Islet precursor cell (in vitro differentiated cells): ENCODE results near the gene OS9.

Experiments
- DNase-seq: peaks from one replicate; pipeline ENCODE4 v3.0.0-alpha.2; 2018

Gene OS9

DNA sequence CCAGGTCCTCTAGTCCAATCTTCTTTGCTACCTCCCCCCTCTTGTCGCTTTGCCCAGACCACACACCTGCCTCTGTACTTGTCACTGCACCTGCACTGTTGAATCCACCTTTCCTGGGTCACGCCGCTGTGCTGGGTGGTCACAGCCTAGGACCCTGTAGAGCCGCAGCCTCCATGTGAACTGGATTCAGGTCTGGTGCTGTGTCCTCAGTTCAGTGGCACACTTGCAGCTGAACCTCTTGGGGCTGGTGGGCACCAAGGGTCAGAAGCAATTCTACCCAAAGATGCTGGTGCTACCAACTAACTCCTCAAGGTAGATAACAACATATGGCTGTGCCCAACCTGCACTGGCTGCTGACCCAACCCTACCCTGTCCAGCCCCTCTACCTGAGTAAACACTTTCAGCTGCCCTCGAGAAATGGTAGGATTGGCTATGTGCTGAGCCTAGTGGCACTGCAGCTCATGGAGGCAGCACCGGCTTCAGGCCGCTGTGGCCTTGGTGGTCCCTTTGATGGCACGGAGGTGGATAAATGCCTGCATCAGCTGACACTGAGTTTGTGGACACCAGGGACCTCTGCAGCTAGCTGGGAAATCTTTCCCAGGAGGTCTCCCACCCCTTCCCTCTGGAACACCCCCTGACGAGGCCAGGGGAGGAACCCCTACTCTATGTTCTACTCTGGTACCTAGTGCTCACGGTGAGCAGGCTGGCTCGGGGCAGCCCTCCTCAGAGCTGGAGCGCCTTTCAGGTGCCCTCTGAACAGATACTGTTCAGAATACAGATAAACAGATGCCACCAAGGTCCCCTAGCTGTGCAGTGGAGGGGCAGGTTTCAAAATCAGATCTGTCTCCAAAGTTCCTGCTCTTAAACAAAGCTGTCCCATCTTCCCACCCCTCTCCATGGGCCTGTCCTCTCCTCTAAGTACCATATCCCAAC is 30.3 kb downstream of the OS9 start:
- peak; percentile 52 for DNase-seq

DNA sequence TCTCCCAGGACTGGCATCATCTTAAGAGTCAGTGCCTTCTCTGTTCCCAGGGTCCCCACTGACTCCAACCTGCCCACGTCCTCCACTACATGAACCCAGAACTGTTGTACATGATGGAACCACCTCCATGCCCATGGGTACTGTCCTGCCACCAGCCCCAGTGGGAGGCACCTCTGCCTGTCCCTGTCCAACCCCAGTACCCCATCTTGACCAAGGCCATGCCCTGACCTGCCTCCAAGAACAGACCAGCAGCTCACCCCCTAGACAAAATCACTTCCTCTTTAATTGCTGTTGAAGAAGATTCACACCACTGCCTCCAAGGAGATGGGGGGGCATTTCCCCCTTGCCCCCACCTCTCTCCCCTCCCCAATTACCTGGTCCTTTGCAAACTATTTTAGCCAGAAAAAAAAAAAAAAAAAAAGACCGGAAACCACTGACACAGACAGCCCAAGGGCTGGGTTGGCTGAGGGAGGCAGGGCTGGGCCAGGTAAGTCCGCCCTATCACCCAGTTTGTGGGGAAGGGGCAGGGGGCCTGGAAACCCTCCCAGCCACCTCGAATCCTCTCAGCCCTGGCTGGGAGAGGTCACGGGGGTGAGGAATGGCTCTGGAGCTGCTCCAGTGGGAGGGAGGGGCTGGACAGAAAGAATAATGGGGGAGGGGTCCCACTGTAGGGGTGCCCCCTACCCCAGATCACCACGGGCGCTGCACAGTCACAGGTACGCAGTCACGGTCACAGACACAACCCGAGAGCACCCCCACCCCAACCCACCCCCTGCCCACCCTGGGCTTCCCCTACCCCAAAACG is 31.2 kb downstream of the OS9 start:
- no peak for DNase-seq

DNA sequence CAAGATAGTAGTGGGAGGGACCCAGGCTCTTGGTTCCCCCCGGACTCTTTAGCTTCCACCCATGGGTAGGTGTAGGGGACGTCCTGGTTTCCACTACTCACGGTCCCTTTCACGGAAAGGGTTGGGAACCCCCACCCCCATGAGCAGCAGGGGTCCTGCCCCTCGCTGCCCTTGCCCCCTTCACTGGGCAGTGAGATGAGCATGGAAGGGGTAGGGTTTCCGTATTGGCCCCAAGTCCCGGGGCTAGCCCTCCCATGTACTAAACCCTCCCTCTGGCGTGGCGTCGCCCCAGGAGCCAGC is 31.9 kb downstream of the OS9 start:
- no peak for DNase-seq

DNA sequence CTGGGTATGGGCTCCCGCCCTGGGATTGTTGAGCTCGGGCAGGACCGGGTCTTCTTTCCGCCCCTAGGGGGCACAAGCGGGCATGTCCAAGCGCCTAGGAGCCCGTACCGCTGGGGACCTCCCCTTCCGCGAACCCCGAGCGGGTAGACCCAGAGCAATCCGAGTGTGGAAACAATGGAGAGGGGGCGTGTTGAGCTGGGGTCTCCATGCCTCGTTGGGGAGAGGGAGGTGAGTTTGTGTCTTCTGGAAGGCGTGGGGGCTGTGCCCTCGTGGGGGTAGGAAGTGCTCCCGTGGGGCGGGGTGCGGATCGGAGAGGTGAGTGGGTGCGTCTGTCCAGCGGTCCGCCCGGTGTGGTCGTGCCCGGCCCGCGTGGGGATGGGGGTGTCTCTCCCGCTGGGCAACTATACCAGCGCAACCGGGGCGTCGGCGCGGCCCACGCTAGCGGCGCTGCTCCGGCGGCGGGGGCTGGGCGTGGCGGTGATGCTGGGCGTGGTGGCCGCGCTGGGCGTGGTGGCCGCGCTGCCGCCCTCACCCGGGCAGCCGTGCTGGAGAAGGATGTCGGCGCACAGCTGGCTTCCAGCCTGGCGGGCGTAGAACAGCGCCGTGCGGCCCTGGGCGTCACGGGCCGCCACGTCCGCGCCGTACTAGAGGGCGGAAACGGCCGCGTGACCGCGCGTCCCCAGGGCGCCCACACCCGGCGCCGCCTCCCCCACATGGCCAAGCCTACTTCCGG is 32.4 kb downstream of the OS9 start:
- DNase-seq = peak; percentile 87

DNA sequence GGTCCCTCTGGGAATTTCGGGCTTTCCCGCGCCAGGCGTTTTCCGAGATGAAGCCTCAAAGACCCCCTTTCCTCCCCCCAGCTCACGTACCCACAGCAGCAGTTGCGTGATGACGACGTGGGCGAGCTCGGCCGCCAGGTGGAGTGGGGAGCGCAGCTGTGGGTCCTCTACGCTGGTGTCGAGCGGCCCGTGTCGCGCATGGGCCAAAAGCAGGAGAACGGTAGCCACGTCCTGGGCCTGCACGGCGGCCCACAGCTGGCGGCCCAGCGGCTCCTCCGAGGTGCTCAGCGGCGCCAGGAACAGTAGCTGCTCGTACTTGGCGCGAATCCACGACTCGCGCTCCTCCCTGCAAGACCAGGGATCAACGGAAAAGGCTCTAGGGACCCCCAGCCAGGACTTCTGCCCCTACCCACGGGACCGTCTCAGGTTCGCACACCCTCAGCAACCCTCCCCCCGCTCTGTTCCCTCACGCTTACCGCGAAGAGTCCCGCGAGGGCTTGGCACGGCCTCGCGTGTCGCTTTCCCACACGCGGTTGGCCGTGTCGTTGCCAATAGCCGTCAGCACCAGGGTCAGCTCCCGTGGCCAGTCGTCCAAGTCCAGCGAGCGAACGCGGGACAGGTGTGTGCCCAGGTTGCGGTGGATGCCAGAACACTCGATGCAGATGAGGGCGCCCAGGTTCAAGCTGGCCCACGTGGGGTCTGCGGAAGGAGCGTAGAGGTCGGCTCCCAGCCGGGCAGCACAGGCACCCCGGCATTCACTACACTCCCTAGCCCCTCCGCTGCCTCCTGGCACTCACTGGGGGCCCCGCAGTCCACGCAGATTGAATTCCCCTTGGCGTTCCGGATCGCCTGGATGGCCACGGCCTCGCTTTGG is 33.2 kb downstream of the OS9 start:
- peak; percentile 84 for DNase-seq

DNA sequence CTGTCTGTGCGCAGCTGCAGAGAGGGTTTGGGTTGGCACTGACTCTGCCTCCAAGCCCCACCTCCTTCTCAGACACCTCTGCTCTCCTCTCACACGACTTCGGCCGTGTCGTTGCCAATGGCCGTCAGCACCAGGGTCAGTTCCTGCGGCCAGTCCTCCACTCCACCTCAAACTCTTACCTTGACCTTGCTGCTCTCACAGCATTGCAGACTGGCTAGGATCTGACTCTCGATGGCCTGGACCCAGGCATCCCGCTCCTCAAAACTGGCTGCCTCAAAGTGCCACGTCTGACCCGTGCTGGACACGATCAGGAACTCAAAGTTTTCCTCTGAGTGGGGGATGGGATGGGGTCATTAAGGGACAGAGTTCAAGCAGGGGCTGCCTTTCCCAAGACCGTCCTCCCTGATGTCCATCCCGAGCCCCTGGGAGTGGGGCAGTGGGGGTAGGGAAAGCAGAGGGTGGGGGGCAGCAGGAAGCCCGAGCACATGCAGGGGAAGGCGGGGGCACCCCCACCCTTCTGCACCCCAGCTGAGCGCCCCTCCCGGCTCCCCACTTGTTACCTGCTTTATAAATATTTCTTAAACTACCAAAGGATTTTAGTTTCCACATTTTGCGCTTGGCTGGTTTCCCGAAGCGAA is 33.9 kb downstream of the OS9 start:
- peak; percentile 88 for DNase-seq

DNA sequence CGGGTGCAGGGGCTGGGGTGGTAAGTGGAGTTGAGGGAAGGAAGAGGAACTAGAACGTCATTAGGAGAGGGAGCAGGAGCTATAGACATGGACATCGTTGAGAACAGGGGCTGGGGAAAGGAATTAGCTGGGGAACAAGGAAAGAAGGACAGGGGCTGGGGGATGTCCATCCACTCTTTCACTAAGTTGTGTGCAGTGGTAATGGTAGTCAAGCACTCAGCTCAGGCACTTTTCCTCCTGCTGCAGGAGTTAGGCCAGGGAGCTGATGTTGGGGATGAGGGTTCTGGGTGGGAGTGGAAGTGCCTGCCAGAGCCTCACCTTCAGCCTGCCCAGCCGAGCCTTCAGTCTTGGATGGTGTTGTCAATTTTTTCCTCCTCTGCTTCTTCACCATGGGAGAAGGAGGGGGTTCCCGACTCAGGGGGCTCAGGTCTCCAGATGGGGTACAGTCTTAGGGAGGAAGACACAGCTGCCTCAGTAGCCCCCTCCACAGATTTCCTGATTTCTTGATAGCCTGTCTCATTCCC is 35.5 kb downstream of the OS9 start:
- DNase-seq = peak; percentile 48

DNA sequence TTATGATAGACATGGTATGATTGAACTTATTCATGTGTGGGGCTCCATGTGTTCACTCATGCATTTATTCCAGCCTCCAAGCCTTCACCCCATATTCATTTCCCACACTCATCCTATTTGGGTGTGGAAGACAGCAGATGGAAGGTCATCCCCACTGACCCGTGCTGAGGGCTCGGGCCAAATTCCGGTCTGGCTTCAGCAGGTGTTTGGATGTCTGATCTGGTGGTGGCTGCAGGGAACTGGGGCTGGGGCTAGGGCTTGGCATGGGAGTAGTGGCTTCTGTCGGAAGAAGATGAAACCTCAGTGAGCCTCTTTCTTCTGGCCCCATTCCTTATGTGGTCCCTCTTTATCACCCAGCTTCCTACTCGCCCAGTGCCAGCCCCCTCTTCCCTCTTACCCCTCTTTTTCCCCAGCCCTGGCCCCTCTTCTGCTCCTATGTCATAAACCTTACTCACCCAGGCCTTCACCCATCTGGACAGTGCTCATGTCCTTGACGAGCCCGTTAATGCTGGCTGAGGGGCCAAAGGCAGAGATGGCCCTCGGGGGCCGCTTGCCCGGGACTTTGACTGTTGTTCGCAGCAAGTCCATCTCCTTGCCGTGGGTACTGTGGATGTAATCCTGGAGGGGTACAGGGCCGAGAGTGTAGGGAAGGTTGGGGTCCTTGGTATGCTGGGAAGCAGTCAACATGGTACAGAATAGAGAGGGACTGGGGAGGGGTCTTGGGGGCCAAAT is 36.6 kb downstream of the OS9 start:
- DNase-seq = peak; percentile 50

DNA sequence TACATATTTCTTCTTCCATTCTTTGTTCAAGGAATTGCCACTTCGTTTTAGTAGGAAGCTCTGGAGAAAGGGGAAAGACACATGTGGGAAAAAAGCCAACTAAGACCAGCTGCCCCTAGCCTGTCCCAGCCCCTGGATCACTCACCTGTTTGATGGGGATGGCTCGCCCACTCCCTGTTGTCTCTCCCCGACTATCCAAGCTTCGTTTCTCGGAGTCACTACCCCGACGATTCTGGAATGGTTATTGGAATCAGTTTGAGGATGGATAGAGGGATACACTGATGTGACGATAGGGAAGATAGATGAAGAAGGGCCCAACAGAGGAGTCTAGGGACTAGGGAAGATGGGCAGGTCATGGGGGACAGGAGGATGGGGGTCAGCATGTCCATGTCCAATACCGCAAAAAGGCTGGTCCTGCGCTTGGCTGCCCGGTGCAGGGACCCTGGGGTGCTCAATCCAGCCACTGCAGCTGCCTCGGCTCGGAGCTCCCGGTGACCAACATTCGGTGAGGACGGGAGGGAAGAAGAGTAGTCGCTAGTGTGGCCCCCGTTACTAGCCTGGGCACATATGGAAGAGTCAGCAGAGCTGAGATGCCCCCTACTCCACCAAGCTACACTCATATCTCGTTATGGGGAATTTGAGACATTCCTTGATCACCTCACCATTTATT is 37.6 kb downstream of the OS9 start:
- DNase-seq = peak; percentile 50

DNA sequence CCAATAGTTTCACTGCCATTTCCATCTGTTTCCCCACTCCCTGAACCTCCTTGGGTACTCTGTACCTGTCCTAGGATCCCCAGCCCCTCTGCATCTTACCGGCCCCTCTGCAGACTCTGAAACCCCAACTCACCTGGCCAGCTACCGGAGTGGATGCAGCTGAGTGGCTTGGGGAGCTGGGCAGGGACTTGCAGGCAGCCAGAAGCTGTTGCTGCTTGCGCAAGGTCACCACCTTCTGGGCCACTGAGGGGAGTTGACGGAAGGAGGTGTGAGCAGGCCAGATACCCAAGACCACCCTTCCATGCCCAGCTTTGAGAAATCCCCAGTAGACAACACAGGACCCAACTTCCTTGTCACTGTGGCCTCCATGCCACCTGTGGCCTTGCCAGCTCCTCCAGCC is 38.3 kb downstream of the OS9 start:
- peak; percentile 50 for DNase-seq

DNA sequence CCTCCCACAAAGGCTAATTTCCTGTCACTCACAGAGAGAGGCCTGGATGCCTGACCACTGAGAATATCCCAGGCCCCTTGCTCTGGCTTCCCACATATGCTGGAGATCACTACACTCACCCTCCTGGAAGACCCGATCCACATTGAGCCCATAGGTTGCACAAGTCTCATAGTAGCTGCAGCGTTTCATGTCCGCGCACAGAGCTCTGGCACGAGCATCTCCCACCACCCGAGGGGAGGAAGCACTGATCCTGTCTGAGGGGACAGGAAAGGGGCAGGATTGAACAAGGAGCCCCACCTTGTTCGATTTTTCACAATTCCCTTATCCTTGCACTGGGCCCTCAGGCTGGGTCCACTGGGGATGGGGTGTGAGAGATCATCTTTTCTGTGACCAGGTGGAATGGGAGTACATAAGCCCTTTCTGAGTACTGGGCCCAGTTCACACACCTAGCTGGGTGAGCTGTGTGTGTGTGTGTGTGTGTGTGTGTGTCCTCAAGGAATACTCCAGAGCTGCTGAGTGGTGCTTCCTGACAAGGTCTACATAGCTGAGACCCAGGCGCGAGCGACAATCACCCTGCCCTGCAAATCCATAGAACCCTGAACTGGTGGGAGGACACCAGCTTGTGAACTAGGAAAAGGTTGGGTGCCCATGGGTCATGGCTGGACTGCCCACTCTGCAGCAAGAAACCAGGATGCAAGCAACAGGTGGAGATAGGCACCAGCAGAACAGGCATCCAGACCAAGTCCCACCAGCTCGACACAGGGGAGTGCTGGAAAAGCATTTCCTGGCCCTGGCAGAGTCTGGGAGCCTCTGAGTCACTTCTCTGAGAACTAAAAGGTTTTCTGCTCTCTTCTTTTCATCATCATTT is 39.0 kb downstream of the OS9 start:
- peak; percentile 61 for DNase-seq

DNA sequence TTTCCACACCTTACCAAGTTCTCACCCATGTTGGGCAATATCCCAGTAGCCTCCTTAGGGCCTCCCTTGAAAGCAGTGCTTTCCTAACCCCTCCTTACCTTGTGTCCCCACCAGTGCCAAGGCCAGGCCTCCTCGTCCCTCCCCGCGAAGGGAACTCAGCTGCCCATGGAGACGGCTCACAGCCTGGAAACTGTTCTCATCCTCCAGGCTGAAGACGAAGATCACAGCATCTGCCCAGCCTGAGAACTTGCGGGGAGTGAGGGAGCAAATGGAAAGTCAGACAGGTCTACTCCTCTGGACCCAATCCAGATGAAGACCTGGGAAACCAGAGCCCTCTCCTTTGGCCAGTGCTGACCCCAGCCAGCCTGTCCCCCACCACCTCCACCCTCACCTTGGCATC is 40.0 kb downstream of the OS9 start:
- DNase-seq = peak; percentile 43

DNA sequence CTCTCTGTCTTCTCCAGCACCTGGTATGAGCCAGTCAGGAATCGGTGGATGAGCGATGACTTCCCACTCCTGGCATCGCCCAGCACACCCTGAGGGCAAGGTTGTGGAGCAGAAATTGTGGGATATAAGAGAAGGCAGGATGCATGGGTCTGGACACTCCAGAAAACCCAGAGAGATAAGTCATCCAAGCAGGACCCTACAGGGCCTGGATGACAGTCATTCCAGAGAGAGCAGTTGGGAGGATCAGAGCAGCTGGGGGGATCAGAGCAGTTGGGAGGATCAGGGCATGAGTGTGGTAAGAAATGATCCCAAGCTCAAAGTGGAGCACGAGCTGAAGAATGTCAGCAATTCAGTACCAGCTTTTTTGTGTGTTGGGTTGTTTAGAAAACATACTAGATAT is 40.7 kb downstream of the OS9 start:
- peak; percentile 35 for DNase-seq

DNA sequence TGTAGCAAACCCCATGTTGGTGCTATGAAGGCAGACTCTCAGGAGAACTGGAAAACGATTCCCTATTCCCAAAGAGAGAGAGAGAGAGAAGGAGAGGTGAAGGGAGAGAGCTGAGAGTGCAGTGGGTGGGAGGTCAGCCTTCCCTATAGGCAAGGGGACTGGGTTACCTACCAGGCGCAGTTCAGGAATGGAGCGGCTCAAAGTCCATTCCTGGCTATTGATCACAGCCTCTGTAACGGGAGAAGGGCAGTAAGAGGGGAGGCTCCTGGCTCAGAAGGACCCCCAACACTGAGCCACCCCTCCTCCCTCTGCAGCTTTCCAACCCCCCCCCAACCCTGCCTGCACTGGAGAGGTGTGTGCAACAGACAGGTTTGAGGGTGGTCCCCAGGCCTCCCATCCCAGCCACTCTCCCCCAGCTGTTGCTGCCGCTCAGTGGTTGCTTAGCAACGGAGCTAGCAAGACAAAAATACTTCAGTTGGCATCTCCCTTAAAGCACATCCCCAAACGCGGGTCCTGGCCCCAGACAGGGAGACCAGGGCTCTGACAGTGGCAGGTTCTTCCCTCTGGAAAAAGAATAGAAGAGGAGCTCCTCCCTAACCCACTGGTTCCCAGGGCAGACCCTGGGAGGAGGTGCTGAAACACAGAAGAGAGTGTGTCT is 41.4 kb downstream of the OS9 start:
- no peak for DNase-seq

DNA sequence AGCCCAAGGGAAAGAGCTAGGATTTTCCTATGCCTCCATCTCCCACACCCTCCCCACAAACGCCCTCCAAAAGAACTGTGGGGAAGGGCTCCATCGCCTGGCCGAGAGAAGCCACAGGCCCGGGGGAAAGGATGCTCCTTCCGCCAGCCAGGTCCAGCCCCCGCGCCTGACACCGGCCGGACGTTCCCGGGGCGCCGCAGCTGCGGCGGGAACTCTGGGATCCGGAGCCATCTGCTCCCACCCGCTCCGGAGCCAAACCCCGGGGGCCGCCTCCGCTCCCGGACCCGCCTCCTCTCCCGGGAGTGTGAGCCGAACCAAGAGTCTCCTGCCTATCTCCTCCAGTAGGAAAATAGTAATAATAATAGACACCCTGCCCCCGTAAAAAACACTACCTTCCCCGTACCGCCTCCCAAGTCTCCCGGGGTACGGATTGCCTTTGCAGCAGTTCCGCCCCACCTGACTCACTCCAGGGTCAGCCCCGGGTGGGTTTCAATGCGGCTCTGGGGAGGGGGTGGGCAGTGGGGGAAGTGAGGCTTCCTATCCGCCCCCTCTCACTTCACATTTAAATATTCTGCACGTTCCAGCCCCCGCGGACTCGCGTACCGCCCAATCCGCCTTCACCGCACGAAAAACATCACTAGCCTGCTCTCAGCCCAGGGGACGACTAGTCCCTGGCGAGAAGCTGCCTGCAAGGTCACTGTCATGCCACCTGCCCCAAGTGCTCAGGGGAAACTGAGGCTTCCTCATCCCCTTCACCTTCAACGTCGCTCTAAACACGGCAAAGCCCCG is 42.2 kb downstream of the OS9 start:
- peak; percentile 81 for DNase-seq

DNA sequence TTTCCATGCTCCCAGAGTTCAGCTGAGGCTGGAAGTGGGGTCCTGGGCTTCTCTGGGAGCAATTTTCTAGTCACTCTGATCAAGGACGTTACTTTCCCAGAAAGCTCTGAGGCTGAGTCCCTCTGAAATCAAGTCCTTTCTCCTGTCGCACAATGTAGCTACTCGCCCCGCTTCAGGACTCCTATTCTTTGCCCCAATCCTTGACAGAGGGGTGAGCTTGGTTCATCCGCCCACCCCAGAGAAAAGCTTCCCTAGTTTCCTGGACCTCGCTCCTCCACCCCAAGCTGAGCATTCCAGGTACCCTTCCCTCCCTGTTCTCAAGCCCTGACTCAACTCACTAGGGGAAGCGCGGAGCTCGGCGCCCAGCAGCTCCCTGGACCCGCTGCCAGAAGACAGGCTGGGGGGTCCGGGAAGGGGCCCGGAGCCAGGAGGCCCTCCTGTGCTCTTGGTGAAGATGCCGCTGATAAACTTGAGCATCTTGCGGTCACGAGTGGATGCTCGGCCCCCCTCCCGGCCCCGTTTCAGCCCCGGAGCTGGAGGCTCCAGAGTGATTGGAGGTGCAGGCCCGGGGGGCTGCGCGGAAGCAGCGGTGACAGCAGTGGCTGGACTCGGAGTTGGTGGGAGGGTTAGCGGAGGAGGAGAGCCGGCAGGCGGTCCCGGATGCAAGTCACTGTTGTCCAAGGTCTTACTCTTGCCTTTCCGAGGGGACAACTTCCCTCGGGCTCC is 43.0 kb downstream of the OS9 start:
- no peak for DNase-seq
